ENCODE data around the gene SLC22A3. TPM values are rescaled to one million over a fixed set of nuclear protein-coding genes. Genes with fewer than 3 reads are reported as not detected.
"Not testable (repeated sequence)": the region's sequence is repeated elsewhere in the genome, so short reads cannot be mapped to it uniquely, and the experiment has no call there.

Gene SLC22A3
- total RNA-seq, 1 donor from 2014 or later: 0.13 TPM

- not testable (repeated sequence) for DNase-seq (ENCODE audit: low read depth, low spot score)
These were observed 25.4 kb downstream of the SLC22A3 start for GRCh38 chr6:160373601-160374000.

DNA sequence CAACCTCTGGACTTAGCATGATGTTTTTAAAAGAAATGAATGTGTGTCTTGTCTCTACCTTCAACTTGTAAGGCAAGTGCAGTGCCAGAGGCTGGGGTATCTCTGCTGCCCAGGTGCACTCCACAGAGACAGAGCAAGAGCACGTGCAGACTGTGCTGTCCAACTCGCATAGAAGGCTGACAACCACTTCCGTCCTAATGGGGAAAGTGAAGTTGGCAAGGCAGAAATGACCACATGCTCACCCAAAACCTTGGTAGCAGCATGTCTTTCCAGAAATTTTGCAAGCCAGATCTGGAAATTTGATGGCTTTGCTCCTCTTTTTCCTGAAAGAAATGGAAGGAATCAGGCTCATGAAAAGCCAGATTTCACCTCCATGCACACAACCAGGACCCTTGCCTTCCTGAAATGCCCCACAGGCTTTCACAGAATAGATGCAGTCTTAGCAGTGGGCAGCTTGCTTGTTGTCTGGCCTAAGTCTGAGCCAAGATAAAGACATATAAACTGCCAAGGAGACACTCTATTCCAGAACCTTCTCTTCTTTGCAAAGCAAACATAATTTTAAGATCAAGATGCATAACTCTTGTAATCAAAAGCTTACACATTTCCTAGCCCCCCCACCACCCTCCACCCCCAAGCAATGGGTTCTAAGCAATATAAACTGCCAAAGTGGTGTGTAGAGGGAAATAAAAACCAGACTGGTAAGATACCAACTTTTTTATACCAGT is 26.8 kb downstream of the SLC22A3 start:
- DNase-seq (ENCODE audit: low read depth, low spot score): no peak

DNA sequence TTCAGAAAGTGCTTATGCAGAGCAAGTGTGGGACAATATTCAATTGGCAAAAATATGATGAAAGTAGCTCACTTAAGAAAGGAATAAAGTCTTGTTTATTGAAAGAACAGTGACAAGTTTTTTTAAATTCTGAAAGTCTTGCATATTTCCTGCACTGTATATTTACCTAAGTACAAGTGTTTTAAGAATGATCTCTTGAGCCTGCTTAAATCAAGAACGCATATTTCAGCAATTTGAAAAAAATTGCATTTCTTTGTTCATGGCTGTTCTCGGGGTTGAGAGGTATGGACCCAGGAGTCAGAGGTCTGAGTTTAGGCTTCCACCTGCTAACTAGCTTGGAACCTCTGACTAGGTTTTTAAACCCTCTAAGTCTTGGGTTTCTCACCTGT is 27.4 kb downstream of the SLC22A3 start:
- DNase-seq (ENCODE audit: low read depth, low spot score): no peak

GRCh38 chr6:160376445-160376844 is 28.3 kb downstream of the SLC22A3 start:
- DNase-seq (ENCODE audit: low read depth, low spot score): no peak

GRCh38 chr6:160378218-160378617 is 30.0 kb downstream of the SLC22A3 start:
- DNase-seq (ENCODE audit: low read depth, low spot score): no peak

- DNase-seq (ENCODE audit: low read depth, low spot score): no peak
These were observed 30.7 kb downstream of the SLC22A3 start for GRCh38 chr6:160378882-160379281.

DNA sequence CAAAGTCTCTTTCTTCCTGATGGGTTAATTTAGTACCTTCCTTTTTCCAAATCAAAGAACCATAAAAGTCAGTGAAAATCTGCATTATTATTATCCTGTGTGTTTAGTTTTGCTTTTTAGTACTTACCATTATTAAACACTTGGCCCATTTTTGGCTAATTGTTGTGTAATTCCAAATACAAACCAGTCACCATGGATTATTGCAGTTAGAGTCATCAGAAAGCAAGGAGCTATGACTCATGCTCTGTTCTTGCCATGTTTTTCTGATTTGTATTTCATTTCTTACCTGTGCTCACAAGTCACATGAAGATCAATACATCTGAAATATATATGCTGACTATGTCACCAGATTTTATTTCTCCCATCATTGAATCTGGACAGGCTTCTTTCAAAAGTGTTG is 31.3 kb downstream of the SLC22A3 start:
- DNase-seq (ENCODE audit: low read depth, low spot score): no peak

DNA sequence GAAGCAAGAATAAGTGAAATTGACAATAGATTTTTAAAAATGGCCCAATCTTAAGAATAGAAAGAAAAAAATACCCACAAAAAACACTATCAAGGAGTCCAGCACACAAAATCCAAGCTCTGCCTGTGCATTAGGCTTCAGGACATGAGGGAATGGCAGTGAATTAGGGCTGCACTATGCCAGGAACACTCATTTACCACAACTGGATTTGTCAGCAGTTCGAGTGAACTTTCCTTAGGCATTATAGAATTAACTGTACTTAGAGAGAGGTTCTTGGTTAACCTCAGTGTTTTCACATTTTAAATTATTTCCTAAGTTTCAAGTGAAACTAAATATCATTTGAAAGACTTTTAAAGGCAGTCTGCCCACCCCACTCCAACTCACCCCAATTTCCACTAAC is 34.8 kb downstream of the SLC22A3 start:
- DNase-seq (ENCODE audit: low read depth, low spot score): no peak

- DNase-seq (ENCODE audit: low read depth, low spot score): no peak
These were observed 38.8 kb downstream of the SLC22A3 start for GRCh38 chr6:160386869-160387530.

DNA sequence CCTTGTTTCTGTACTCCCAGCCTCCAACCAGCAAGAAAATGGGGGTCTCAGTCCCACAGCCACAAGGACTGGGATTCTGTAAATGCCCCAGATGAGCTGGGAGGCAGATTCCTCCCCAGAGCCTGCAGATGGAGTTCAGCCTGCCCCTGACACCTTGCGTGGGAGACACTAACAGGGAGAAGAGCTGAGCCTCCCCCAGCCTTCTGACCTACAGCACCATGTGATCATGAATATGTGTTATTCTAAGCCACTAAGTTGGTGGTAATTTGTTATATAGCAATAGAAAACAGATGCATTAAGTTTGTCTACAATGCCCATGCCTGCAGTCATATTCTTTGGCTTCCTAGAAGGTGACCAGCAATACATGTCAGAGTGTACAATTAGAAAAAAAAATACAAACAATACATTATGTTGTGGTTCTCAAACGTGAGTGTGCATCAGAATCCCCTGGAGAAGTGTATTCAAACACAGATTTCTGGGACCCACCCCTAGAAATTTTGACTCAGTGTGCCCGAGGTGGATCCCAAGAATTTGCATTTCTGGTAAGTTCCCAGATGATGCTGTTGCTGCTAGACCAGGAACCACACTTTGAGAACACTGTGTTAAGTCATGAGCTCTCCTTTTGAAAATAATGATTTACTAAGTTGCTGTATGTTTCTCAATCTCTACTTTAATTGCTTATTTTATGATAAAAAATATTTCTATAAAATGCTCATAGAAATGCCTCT is 39.9 kb downstream of the SLC22A3 start:
- no peak for DNase-seq (ENCODE audit: low read depth, low spot score)

DNA sequence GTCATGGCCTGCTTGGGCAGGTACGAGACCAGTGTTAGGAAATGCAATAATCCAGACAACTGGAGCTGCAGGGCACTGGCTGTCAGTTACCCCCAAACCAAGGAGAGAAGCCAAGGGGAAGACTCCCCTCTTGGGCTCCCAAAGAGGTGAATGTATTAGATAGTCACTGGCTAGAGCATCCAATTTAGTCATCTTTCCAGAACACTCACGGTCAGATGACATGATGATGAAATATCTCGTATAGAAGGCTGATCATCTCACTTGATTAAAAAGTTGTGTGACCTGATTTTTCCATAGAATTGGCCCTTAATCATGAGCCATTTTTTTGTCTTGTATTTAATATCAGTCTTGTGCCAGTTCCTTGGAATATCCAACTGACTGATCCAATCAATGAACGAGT is 40.7 kb downstream of the SLC22A3 start:
- no peak for DNase-seq (ENCODE audit: low read depth, low spot score)

DNA sequence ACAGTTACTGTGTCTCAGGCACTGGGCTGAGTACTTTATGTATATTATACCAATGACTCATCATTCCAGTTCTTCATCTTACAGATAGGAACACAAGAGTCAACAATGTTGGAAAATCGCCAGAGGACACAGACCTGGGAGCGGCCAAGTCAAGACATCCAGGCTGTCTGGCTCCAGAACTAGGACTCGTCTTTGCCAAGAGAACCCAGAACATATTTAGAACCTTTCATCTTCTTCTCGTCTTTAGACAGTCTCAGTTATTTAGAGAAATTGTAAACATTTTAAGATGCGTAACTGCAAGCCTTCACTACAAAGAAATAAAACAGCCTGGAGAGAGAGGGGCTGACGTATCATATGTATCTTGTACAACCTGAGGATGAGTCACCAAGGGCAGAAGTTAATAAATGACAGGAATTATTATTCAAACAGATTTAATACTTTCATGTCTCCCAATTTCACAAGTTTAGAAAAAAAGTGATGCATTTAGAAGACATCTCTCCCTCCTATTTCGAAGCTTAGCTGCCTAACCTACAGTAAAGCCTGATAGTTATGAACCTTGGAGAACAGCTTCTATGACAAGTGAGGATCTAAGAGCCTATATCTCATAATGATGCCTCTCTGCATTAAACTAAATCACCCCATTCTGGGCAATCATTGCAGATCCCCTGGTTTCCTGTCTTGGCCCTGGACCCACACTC is 43.4 kb downstream of the SLC22A3 start:
- no peak for DNase-seq (ENCODE audit: low read depth, low spot score)

- DNase-seq (ENCODE audit: low read depth, low spot score): not testable (repeated sequence)
These were observed 45.3 kb downstream of the SLC22A3 start for GRCh38 chr6:160393442-160393841.

- DNase-seq (ENCODE audit: low read depth, low spot score): no peak
These were observed 45.9 kb downstream of the SLC22A3 start for GRCh38 chr6:160393891-160394653.

DNA sequence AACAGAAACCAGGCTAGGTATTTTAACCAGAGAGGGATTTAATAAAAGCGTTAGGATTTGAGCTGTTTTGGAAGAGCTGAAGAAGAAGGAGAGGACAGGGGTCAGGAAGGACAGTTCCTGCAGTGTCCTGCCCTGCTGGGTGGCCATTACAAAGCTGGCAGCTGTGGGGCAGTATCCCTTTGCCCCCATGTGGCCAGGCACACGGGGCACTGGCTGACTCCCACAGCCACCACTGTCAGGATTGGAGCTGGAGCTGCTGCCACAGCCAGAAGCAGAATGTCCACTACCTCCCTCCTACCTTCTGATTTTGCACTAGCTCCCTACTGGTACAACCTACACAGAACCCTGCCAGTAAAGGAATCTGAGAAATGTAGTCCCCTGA is 46.5 kb downstream of the SLC22A3 start:
- no peak for DNase-seq (ENCODE audit: low read depth, low spot score)

DNA sequence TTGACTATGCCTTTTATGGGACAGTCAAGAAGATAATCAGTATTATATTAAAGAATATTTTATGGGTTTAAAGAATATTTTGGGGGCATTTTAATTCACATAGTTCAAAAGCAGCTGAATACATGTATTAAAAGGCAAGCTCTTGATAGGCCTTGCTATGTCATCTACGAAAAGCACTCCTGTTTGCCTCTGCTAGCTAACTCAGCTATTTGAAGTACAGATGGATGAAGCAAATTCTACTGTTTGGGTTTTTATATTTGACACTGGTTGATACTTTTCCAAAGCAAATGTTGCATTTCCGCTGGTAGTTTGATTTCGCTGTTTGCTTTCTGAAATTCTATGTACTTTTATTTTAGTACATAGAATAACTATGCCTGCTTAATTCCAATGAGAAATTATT is 47.0 kb downstream of the SLC22A3 start:
- no peak for DNase-seq (ENCODE audit: low read depth, low spot score)

DNA sequence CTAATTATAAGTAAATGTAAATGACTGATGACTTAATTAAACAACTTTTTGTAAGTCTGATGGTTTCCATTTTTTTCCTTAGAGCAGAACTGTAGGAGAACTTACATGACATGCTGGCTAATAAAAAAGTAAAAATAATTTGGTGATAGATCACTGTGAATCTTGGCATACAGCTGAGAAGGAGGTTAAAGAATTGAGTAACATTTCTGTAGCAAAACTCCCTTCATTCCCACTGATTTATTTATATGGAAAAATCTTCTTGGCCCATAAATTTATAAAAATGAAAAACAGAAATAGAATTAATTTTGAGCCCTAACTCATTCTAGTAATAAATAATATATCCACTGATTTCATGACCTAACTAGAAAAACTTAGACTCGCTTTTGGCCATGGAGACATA is 48.1 kb downstream of the SLC22A3 start:
- DNase-seq (ENCODE audit: low read depth, low spot score): no peak

- no peak for DNase-seq (ENCODE audit: low read depth, low spot score)
These were observed 50.6 kb downstream of the SLC22A3 start for GRCh38 chr6:160398674-160399271.

DNA sequence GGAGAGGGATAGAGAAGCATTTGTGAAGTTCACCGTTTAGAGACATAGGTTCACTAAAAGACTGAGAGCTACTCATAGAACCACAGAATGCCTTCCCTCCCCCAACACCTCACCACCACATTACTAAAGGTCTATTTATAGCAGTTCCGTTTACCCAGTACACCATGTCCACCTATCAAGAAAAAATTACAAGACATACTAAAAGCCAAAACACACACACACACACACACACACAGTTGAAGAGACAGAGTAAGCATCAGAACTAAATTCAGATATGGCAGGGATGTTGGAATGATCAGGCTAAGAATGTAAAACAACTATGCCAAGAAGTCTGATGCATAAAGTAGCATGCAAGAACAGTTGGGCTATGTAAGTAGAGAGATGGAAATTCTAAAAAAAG is 52.3 kb downstream of the SLC22A3 start:
- DNase-seq (ENCODE audit: low read depth, low spot score): no peak

GRCh38 chr6:160408528-160408927 is 60.4 kb downstream of the SLC22A3 start:
- DNase-seq (ENCODE audit: low read depth, low spot score): no peak

- no peak for DNase-seq (ENCODE audit: low read depth, low spot score)
These were observed 64.8 kb downstream of the SLC22A3 start for GRCh38 chr6:160412993-160413392.

All from pulmonary artery endothelial cell (primary cell).